ENCODE measurements around the gene PRG3.
"Not testable (repeated sequence)": the region's sequence is repeated elsewhere in the genome, so short reads cannot be mapped to it uniquely, and the experiment has no call there.

PRG3 gene

GRCh38 chr11:57387289-57388030 lies 6.5 kb upstream of the PRG3 start:
- no peak for DNase-seq (ENCODE audit: low spot score)

- DNase-seq (ENCODE audit: low spot score) = no peak
Observed at GRCh38 chr11:57386178-57386940, 5.4 kb upstream of the PRG3 start.

GRCh38 chr11:57379732-57380131 lies 1.2 kb downstream of the PRG3 start:
- no peak for DNase-seq (ENCODE audit: low spot score)

GRCh38 chr11:57378186-57378585 lies 2.8 kb downstream of the PRG3 start:
- DNase-seq (ENCODE audit: low spot score) = no peak

- DNase-seq (ENCODE audit: low spot score) = no peak
Observed at GRCh38 chr11:57377107-57377506, 3.8 kb downstream of the PRG3 start.

GRCh38 chr11:57376095-57377090 lies 4.6 kb downstream of the PRG3 start:
- no peak for DNase-seq (ENCODE audit: low spot score)

GRCh38 chr11:57375490-57375889 lies 5.5 kb downstream of the PRG3 start:
- no peak for DNase-seq (ENCODE audit: low spot score)

- DNase-seq (ENCODE audit: low spot score) = no peak
Observed at GRCh38 chr11:57374966-57375365, 6.0 kb downstream of the PRG3 start.

GRCh38 chr11:57373146-57373545 lies 7.8 kb downstream of the PRG3 start:
- DNase-seq (ENCODE audit: low spot score) = no peak

GRCh38 chr11:57370941-57371340 lies 10.0 kb downstream of the PRG3 start:
- no peak for DNase-seq (ENCODE audit: low spot score)

- no peak for DNase-seq (ENCODE audit: low spot score)
Observed at GRCh38 chr11:57370251-57370650, 10.7 kb downstream of the PRG3 start.

GRCh38 chr11:57368845-57369232 lies 12.1 kb downstream of the PRG3 start:
- no peak for DNase-seq (ENCODE audit: low spot score)

- no peak for DNase-seq (ENCODE audit: low spot score)
Observed at GRCh38 chr11:57368106-57368844, 12.7 kb downstream of the PRG3 start.

GRCh38 chr11:57364851-57365660 lies 15.9 kb downstream of the PRG3 start:
- no peak for DNase-seq (ENCODE audit: low spot score)

GRCh38 chr11:57363131-57364080 lies 17.5 kb downstream of the PRG3 start:
- DNase-seq (ENCODE audit: low spot score) = no peak

- DNase-seq (ENCODE audit: low spot score) = no peak
Observed at GRCh38 chr11:57361926-57362325, 19.0 kb downstream of the PRG3 start.

- not testable (repeated sequence) for DNase-seq (ENCODE audit: low spot score)
Observed at GRCh38 chr11:57361420-57361819, 19.5 kb downstream of the PRG3 start.

GRCh38 chr11:57360991-57361390 lies 20.0 kb downstream of the PRG3 start:
- DNase-seq (ENCODE audit: low spot score) = no peak

- no peak for DNase-seq (ENCODE audit: low spot score)
Observed at GRCh38 chr11:57359896-57360690, 20.9 kb downstream of the PRG3 start.

Measured in germinal center (tissue), 1 donor.